GM08714 (cell line): ENCODE results near the gene MED1.
A peak's percentile ranks its signal among the peaks of the same experiment; 100 is the strongest.
"Not testable (repeated sequence)": the region's sequence is repeated elsewhere in the genome, so short reads cannot be mapped to it uniquely, and the experiment has no call there.

Experiments
- H3K4me3 ChIP-seq: fragments of 200-500 bp; sonication (Bioruptor generic); 2 replicates; pipeline ENCODE4 v1.5.1; 2014; ENCODE audit warnings: mild to moderate bottlenecking, low read length, inconsistent platforms
- ZNF274 ChIP-seq: IDR thresholded peaks from 2 replicates; pipeline ENCODE4 v1.6.1; 2012; ENCODE audit warnings: mild to moderate bottlenecking, low read depth, low read length

The MED1 gene

GRCh38 chr17:39450847-39451581 is at the start of gene MED1:
Gene MED1 (minus strand): TSS chr17:39451263. CDS start chr17:39451062, 201 bp downstream.
- H3K4me3 ChIP-seq, result peak within 1 kb of the TSS; percentile 98
- no peak for TF ChIP-seq ZNF274

- not testable (repeated sequence) for H3K4me3 ChIP-seq
Observed at GRCh38 chr17:39496921-39497320, 45.9 kb upstream of the MED1 start.

- no peak for TF ChIP-seq ZNF274
- H3K4me3 ChIP-seq, result no peak overlapping the region
Observed at GRCh38 chr17:39487946-39488345, 36.9 kb upstream of the MED1 start.

GRCh38 chr17:39487490-39487889 is 36.4 kb upstream of the MED1 start:
- H3K4me3 ChIP-seq, result not testable (repeated sequence)

GRCh38 chr17:39486242-39486641 is 35.2 kb upstream of the MED1 start:
- no peak for TF ChIP-seq ZNF274
- H3K4me3 ChIP-seq, result no peak overlapping the region

GRCh38 chr17:39485555-39485954 is 34.5 kb upstream of the MED1 start:
- no peak for TF ChIP-seq ZNF274
- no peak overlapping the region for H3K4me3 ChIP-seq

GRCh38 chr17:39484178-39484577 is 33.1 kb upstream of the MED1 start:
- no peak overlapping the region for H3K4me3 ChIP-seq
- no peak for TF ChIP-seq ZNF274

- no peak for TF ChIP-seq ZNF274
- no peak overlapping the region for H3K4me3 ChIP-seq
Observed at GRCh38 chr17:39483506-39483905, 32.4 kb upstream of the MED1 start.

- not testable (repeated sequence) for H3K4me3 ChIP-seq
Observed at GRCh38 chr17:39479631-39480030, 28.6 kb upstream of the MED1 start.

GRCh38 chr17:39473310-39473709 is 22.2 kb upstream of the MED1 start:
- TF ChIP-seq ZNF274, result no peak
- H3K4me3 ChIP-seq, result no peak overlapping the region

GRCh38 chr17:39468610-39469009 is 17.5 kb upstream of the MED1 start:
- H3K4me3 ChIP-seq, result not testable (repeated sequence)

GRCh38 chr17:39464639-39465181 is 13.6 kb upstream of the MED1 start:
- peak overlapping the region; percentile 94 for H3K4me3 ChIP-seq

GRCh38 chr17:39462631-39463375 is 11.7 kb upstream of the MED1 start:
- TF ChIP-seq ZNF274, result no peak
- peak overlapping the region; percentile 94 for H3K4me3 ChIP-seq

- peak overlapping the region; percentile 94 for H3K4me3 ChIP-seq
- TF ChIP-seq ZNF274, result no peak
Observed at GRCh38 chr17:39461926-39462569, 11.0 kb upstream of the MED1 start.
